HG02973 (cell line): Measurements from ENCODE around the gene FTCD.

Experiments used
- ATAC-seq: cut with Tn5 transposase; IDR thresholded peaks from one replicate; pipeline ENCODE4 v1.9.1; 2021; ENCODE audit warnings: moderate library complexity; ENCODE audit not compliant: unreplicated experiment

The FTCD gene

DNA sequence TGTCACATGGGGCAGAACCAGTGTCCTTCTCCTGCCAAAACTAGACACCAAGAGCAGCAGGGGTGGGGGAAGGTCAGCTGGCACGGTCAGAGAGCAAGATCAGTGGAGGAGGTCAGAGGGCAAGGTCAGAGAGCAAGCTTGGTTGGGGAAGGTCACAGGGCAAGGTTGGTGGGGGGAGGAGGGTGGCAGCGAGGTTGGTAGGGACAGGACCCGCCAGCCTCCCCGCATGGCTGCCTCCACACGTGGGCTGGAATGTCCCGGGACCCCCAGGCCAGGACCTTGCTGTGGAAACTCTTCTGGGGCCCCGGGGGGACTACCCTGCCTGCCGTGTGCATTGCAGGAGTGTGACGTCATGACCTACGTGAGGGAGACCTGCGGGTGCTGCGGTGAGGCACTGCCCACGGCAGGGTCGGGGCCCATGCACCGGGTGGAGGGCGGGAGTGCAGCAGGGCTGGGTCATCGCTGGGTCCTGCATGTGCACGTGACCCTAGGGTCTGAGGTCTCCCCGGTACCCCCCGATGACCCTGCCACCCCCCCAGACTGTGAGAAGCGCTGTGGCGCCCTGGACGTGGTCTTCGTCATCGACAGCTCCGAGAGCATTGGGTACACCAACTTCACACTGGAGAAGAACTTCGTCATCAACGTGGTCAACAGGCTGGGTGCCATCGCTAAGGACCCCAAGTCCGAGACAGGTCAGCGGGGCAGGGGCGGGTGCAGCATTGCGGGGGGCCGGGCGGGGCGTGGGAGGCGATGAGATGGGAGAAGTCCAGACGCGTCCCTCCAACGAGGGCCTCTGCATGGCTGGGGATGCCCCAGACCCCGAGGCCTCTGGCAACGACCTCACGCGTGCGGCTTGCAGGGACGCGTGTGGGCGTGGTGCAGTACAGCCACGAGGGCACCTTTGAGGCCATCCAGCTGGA, 30.2 kb downstream of the FTCD start:
- no peak for ATAC-seq

GRCh38 chr21:46124083-46124925, 31.1 kb downstream of the FTCD start:
- no peak for ATAC-seq

DNA sequence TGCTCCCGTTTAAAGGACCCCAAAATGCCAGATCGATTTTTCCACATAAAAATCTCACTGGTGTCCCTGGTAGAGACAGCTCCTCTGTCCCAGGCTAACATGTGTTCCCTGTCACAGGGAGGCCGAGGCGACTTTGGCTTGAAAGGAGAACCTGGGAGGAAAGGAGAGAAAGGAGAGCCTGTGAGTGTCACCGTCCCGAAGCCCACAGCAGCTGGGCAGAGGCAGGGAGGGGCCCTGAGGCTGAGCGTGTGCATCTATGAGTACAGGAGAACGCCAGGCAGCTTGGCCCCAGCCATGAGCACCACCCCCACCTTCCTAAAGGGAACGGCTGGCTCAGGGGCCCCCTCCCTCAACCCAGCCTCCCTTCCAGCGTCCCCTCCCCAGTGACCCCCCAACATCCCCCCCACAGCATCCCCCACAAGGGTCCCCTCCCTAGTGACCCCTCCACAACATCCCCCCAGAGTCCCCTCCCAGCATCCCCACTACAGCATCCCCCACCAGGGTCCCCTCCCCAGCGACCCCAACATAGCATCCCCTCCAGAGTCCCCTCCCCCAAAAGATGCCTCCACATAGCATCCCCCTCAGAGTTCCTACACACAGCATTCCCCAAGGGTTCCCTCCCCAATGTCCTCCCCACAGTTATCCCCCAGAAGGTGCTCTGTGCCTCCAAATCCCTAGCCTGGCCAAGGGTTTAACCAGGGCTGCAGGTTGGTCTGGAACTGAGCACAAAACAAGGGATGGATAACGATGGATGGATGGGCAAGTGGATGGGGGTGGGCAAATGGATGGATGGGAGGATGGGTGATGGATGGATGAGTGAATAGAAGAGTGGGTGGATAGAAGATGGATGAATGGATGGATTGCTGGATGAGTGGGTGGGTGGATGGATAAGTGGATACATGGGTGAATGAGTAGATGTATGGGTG, 32.4 kb downstream of the FTCD start:
- no peak for ATAC-seq

DNA sequence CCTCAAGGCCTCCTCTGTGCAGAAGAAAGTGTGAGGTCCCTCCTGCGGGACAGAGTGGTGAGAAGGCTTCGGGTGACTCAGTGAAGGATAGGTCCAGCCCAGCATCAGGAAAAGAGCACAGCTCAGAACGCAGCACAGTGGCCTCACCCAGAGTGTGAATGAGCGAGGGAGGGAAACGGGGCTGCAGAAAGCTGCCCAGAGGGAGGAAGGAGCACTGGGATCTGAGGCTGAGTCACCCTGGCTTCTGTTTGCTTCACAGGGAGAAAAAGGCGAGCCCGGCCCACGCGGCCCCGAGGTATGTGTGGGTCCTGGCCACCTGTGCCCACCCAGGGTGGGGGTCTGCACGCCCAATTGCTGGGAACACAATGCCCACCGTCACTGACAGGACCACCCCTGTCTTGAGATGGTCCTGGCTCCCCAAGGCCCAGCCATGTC, 33.1 kb downstream of the FTCD start:
- no peak for ATAC-seq

DNA sequence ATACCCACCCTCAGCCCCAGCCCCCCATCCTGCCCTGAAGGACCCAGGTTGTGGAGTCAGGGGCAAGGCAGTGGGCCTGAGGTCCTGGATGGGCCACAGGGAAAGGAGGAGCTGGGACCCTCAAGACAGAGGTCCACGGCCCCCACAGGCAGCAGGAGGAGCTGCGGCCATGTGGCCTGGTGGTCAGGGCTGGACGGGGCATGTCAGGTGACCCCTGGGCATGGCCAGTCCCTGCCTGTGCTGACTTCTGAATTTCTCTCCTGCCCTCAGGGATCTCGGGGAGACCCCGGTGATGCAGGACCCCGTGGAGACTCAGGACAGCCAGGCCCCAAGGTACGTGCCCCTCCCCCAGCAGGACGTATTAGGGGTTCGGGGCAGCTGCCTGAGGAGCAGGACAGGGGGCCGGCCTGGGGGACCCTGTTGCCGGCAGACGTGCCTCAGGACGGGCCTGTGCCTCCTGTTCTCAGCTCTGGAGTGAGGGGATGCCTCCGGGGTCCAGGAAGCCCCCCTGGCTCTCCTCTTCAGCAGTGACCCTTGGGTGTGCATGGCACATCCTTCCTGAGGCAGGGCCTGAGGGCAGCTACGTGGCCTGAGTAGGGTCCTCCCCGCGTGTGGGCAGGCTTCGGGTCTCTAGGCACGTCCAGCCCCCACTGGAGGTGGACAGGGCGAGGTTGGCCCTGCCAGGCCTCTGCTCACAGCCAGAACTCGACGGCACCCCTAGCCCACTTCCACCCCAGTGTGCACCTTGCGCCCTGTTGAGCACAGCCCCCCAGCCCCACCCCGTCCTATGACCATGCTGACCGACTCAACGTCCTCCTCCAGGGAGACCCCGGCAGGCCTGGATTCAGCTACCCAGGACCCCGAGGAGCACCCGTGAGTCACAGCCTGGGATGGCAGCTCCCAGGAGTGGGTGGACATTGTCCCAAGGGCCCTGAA, 33.8 kb downstream of the FTCD start:
- ATAC-seq = no peak

GRCh38 chr21:46120301-46121285, 34.8 kb downstream of the FTCD start:
- no peak for ATAC-seq

- ATAC-seq = no peak
Measured at GRCh38 chr21:46119637-46120271, 35.6 kb downstream of the FTCD start.

DNA sequence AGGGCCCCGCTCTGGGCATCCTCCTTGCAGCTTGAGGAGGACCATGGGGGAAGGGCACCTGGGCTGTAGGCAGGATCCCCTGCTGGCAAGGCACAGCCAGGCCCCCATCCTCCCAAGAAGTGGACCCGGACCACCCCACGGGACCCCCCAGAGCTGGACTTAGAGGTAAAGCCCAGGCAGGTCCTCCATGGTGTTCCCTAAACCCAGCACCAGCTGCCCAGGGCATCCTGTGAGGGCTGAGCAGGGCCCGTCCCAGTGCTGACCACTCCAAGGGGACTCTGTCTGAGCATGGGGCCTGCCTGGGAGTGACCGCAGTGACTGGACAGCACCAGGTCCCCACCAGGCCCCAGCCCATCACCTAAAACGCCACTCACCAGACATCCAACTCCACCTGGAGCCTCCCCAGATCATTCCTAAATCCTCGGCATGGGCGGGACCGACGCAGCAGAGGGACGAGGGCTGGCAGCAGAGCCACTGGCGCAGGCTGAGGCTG, 36.2 kb downstream of the FTCD start:
- no peak for ATAC-seq

DNA sequence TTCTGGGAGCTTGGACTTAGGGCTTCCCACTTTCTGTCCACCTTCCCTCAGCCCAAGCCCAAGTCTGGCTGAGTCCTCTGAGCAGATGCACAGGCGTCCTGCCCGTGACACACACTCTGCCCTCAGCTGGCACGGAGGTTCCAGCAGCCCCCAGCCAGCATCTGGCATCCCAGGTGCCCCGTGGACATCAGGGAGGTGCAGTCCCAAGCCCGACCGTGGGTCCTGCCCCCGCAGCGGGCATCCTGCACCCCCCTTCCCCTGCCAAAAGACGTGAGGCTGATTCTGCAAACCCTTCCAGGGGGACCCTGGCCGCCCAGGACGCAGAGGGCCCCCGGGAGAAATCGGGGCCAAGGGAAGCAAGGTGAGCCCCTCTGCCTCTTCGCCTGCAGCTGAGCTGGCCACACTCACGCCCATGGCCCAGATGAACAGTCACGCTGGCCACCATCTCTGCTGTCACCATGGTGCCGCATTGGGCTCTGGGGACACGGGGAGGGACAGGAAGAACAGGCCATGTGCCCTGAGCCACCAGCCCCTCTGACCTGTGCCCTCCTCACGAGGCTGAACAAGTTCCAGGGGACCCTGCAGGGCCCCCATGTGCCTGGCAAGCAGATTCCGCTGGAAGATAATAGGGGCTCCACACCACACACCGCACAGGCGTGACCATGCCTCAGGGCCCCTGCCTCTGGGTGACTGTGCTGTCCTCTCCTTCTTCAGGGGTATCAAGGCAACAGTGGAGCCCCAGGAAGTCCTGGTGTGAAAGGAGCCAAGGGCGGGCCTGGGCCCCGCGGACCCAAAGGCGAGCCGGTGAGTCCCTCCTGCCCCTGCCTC, 36.8 kb downstream of the FTCD start:
- no peak for ATAC-seq

DNA sequence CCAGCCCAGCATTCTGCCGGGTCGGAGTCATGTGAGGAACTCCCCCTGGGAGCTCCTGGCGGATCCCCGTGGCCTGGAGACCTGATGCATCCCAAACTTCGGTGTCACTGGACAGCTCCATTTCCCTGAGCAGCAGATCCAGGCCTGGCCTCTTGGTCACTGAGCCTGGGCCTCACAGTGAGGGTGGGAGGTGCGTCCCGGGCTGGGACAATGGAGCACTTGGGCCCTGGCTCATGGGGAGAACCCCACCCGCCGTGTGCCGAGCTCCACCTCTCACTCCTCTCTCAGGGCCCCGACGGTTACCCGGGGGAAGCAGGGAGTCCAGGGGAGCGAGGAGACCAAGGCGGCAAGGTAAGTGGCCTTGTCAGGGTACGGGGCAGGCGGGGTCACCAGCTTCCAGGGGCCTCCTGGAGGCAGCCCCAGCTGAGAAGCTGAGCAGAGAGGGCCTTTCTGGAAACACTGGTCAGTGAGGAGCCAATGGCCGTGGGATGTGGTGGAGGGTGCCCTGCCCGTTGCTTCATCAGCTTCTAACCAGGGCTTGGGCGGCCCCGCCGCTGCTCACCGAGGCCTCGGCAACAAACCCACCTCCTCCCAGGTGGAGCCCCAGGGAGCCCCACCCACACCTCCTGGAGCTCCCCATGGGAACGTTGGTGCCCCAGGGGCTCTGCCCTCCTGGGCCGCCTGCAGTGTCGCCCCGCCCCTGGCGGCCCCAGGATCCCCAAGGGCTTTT, 37.6 kb downstream of the FTCD start:
- ATAC-seq = no peak

DNA sequence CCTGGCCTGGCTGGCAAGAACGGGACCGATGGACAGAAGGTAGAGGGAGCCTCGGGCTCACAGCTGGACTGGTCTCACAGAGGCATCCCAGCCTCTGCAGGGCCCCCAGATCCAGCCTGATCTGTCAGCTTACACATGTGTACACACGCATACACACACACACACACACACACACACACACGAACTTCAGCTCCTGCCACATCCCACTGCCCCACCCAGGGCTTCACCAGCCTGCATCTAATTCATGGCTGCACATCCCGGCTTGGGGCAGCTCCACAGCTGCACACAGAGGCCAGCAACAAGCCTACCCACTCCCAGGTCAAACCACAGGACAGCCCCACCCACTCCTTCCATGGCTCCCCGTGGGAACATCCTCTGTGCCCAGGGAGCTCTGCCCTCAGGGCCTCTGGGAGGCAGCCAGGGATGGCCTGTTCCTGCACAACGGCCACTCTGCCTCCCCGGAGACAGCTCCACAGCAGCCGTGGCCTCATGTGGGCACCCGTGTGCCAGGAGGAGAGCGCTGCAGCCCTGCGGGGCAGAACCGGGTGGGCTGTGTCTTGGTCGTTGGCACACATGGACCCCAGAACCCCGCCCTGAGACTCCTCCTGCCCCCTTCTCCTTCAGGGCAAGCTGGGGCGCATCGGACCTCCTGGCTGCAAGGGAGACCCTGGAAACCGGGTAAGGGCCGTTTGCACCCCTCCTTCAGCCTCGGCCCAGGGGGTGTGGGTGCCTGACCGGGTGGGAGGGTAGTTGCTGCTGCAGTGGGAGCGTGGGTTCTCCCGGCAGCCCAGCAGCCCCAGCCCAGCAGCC, 38.4 kb downstream of the FTCD start:
- no peak for ATAC-seq

DNA sequence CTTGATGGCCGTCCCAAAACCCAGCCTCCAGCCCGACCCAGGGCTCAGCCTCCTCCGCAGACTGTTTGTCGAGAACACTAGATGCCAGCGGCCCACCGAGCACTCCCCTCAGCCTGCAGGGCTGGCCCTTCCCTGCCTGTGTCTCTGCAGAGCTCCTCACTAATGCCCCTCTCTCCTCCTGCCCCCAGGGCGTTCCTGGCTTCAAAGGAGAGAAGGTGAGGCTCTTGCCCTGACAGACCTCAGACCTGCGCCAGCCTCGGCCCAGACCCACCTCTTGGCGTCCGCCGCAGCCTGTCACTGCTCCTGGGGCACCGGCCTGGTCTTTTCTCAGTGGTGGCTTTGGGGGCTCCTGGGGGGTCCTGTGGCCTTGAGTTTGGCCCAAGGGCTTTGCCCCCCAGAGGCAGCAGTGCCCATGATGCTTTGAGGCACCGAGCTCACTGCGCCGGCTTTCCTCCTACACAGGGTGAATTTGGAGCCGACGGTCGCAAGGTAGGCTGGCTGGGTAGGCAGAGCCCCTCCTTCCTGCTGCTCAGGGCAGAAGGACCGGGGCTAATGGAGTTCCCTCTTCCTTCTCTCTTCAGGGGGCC, 39.1 kb downstream of the FTCD start:
- ATAC-seq = no peak

- no peak for ATAC-seq
Measured at GRCh38 chr21:46115441-46116188, 39.8 kb downstream of the FTCD start.

GRCh38 chr21:46114963-46115362, 40.4 kb downstream of the FTCD start:
- ATAC-seq = no peak
